Renal cortical epithelial cell (primary cell): Measurements from ENCODE around the gene ACSS1. TPM values are rescaled to one million over a fixed set of nuclear protein-coding genes. Genes with fewer than 3 reads are reported as not detected.

Source experiments
- DNase-seq: peaks from one replicate; pipeline ENCODE4 v3.0.0-alpha.2; 2011; ENCODE audit warnings: low read depth
- total RNA-seq: library from RNA; depleted of rRNA; stranded (reverse); fragments of >200 nt; gene quantifications from 2 replicates; pipeline ENCODE4 v1.2.3, GENCODE V29; 2014

ACSS1 gene
- total RNA-seq, 1 donor from 2014 or later = 11.8 TPM

DNA sequence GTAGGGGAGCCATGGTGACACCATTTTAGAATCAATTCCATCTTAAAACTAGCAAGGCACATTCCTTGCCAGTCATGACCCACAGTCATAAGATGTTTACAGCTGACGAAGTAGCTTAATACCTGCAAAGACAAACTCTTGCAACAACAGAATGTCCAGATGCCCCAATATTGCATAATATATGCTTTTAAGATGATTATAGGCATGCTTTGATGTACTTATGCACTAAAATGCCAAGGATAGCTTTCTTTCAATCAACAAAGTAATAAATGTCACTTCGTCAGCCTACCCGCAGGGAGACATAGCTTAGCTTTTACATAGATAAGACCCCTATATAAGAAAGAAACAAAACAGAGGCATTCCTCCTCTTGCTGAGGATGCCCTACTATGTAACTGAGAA lies 26.7 kb downstream of the ACSS1 start:
- no peak for DNase-seq

- no peak for DNase-seq
Observed at GRCh38 chr20:25030649-25031207, 27.2 kb downstream of the ACSS1 start.

DNA sequence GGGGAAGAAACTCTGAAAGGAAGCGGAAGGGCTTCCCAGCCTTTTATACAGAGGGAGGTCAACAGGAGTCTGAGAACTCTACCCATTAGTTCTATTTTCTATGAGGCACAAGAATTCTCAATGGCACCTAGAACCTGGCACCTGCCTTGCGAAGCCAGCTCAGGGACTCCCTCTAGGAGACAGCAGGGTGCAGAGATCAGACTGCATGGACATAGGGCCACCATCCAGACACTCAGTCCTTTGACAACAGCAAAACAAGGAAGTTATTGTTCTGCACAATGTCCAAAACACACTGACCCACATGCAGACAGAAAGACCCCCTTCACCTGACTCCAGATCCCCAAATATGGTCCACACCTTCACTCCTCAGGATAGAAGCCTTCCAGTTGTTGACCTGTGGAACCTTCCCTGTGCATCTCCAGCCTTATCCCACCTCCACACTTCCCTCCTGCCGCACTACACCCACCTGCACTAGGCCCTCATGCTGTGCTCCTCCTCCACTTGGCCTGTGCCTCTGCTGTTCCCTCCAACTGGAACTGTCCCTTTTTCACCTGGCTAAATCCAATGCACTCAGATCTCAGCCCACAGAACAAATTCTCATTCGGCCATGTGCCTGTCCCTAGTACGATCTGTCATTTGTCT lies 27.8 kb downstream of the ACSS1 start:
- no peak for DNase-seq

DNA sequence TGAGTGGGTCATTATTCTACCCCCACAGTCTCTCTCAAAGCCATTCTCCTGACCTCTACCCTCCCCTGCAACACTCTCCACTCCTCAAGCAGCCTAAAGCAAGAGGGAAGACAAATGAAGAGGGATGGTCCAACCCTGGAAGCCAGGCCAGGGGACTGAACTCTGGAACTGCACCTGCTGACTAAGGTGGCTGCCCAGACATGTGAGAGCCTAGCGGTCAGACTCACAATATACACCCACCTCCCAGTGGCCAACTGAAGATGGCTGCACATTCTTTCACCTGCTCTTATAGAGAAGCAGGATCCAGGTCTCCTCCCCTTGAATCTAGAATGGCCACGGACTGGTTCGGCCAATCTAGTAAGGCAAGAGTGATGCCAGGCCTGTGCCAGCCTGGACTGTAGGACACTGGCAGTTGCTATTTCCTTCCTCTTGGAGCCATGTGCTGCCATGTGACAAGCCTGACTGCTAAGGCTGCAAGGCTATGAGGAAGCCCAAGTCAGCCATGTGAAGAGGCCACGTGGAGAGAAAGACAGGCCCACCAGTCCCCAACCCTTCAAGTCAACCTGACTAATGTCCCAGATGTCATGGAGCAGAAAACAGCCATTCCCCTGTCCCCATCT lies 31.8 kb downstream of the ACSS1 start:
- no peak for DNase-seq

DNA sequence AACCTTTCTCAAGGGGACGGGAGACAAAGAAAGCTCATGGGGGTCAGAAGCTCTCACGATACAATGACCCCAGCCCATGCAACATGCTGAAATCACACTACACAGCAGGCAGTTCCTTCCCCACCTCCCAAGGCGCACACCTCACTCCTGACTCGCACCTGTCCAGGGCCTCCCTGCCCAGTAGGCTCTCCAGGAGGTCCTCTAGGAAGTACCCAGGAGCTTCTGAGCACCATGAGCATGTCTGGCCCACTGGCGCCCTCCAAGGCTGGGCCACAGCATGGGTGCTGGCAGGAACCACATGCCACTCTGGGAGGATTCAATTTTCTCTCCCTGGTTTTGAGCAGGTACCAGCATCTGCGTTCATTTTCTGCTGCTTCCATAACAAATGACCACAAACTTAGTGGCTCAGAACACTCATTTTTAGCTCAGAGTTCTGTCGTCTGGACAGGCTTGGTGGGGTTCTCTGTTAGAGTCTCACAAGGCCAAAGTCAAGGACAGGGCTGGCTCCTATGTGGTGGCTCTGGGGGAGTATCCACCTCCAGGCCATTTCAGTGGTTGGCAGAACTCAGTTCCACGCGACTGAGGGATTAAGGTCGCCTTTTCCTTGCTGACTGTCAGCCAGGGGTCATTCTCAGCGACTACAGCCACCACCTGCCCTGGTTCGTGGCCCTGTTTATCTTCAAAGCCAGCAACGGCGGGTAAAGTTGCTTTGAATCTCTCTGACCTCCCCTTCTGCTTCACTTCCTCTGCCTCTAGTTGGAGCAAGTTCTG lies 32.7 kb downstream of the ACSS1 start:
- DNase-seq = no peak

GRCh38 chr20:25024171-25024570 lies 33.8 kb downstream of the ACSS1 start:
- DNase-seq = no peak

- no peak for DNase-seq
Observed at GRCh38 chr20:25023356-25023755, 34.6 kb downstream of the ACSS1 start.

- peak; percentile 66 for DNase-seq
Observed at GRCh38 chr20:25022680-25023079, 35.3 kb downstream of the ACSS1 start.

DNA sequence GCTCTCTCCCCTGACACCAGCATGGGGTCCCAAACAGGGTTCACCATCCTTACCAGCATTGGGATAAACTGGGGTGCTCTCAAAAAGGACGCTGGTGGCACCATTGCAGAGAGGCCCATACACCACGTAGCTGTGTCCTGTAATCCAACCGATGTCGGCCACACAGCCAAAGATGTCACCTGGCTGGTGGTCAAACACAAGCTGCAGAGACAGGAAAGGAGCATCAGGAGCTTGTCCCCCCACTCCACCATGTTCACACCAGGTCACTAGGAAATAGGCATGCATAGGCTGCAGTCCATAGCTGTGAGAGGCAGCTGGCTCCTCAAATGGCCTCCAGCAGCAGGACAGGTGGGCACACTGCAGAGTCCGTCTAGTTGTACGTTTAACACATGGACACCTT lies 36.6 kb downstream of the ACSS1 start:
- DNase-seq = no peak

DNA sequence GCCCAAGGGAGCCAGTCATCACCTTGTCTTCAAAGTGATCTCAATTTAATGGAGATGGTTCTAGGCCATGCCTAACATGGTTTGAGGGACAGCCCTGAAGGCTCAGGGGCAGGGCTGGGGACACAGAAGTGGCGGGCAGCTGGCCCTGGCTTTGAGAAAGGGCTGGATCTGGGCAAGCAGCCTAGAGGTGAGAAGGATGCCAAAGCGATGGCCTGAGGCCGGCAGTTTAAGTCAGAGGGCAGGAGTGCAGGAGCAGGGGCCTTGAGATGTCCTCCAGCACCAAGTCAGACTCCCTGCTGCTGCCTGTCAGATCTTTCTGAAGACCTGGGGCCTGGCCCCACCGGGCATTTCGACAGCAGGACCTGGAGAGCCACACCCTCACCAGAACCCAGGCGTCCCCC lies 37.0 kb downstream of the ACSS1 start:
- no peak for DNase-seq

- no peak for DNase-seq
Observed at GRCh38 chr20:25020345-25020744, 37.6 kb downstream of the ACSS1 start.

DNA sequence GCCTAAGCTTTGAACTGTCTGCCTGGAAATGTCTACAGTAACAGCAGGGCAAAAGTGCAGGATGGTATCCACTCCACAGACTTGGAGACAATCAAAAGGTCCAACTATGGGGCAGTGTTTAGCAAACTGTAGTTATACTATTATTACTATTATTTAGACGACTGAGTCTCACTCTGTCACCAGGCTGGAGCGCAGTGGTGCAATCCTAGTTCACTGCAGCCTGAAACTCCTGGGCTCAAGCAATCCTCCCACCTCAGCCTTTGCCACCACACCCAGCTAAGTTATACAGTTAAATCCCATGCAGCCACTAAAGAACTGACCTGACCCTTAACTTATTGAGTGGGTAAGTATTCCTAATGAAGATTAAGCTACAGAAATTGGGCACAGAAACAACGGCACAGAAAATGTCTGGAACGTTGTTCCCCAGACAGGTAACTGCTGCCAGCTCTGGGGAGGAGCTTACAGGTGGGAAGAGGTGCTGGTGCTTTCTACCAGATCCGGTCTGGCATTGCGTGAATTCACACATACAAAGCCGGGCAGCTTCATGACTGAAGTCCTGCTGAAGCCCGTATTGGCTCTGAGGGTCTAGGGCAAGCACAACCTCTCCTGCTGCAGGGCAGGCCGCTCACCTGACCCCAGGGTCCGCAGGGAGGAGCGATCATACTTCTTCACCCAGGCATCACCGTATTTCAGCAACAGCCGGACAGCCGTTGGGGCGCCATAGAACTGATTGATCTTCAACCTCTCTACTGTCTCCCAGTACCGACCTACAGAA lies 38.4 kb downstream of the ACSS1 start:
- no peak for DNase-seq

- DNase-seq = no peak
Observed at GRCh38 chr20:25018841-25019240, 39.1 kb downstream of the ACSS1 start.

DNA sequence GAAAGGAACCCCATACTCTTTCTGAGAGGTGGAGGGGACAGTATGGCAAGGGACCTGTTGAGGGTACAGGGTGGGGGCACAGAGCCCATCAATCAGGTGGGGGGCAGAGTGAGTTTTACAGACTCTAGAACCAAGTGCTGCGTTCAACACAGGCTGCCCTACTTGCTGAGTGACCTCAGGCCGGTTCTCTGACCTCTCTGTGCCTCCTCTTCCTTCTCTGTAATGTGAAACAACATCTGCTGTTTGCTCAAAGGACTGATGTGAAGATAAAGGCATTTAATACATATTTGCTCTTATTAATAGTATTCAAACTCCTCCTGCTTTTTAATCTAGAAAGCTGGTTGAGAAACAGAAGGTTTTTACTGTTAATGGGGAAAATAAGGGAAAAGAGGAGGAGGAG lies 39.5 kb downstream of the ACSS1 start:
- no peak for DNase-seq

GRCh38 chr20:25017257-25017803 lies 40.6 kb downstream of the ACSS1 start:
- peak; percentile 55 for DNase-seq

- DNase-seq = no peak
Observed at GRCh38 chr20:25016471-25016870, 41.5 kb downstream of the ACSS1 start.

GRCh38 chr20:25015986-25016385 lies 42.0 kb downstream of the ACSS1 start:
- DNase-seq = no peak

- no peak for DNase-seq
Observed at GRCh38 chr20:25014816-25015215, 43.1 kb downstream of the ACSS1 start.

- DNase-seq = no peak
Observed at GRCh38 chr20:25013478-25014380, 44.2 kb downstream of the ACSS1 start.

DNA sequence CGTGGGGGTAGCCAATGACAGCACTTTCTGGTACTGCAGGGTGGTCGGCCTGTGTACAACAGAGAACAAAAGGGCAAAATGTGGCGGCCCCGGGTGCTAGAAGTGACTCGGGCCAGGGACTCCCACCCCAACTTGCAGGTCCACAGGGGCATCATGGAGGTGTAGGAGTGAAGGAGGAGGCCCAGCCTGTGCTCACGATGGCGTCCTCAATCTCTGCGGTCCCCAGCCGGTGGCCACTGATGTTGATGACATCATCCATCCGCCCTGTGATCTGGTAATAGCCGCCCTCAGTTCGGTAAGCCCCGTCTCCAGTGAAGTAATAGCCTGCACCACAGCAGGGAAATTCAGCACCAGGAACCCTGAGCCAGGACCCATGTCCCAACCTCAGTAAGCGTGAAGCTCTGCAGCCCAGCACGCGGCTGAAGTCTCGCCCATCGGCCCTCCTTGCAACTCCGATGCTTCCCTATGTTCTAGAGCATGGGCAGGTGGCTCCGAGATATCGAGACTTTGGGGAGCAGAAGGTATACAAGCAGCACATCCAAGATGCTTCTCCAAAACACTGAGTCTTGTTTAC lies 45.2 kb downstream of the ACSS1 start:
- DNase-seq = no peak
